ENCODE results near the gene CDKN2B-AS1.

The CDKN2B-AS1 gene

GRCh38 chr9:22052376-22052945 lies 57.9 kb downstream of the CDKN2B-AS1 start (continued):
- TF ChIP-seq PBX3 (CRISPR knock-in tag; IDR thresholded peaks at IDR 0.05) (no peak), PRDM6 (tag by site-specific recombination; IDR thresholded peaks at IDR 0.05) (peak; percentile 60), ZNF48 (tag by site-specific recombination; IDR thresholded peaks at IDR 0.05) (no peak), ZNF174 (tag by site-specific recombination; IDR thresholded peaks at IDR 0.05) (no peak), ZNF768 (tag by site-specific recombination; IDR thresholded peaks at IDR 0.05) (no peak), ZNF426 (tag by site-specific recombination; IDR thresholded peaks at IDR 0.05) (no peak), ZNF416 (tag by site-specific recombination; IDR thresholded peaks at IDR 0.05) (no peak), ZNF280D (tag by site-specific recombination; IDR thresholded peaks at IDR 0.05) (no peak), HIC1 (tag by site-specific recombination; IDR thresholded peaks at IDR 0.05) (no peak), ZNF776 (tag by site-specific recombination; IDR thresholded peaks at IDR 0.05; ENCODE audit: borderline replicate concordance) (no peak), MZF1 (tag by site-specific recombination; IDR thresholded peaks at IDR 0.05; ENCODE audit: borderline replicate concordance) (peak; percentile 25; the same call in 1 of the 2 replicates), ZNF10 (tag by site-specific recombination; IDR thresholded peaks at IDR 0.05) (no peak), ZNF792 (tag by site-specific recombination; IDR thresholded peaks at IDR 0.05) (no peak), GLIS2 (tag by site-specific recombination; IDR thresholded peaks at IDR 0.05) (no peak), OVOL3 (tag by site-specific recombination; IDR thresholded peaks at IDR 0.05) (no peak), ZNF391 (tag by site-specific recombination; IDR thresholded peaks at IDR 0.05; ENCODE audit: borderline replicate concordance, low read depth) (no peak), ZNF292 (tag by site-specific recombination; IDR thresholded peaks at IDR 0.05; ENCODE audit: borderline replicate concordance, low read depth) (no peak), ZNF366 (tag by site-specific recombination; conservative IDR thresholded peaks at IDR 0.05) (0 out of 2 replicates have a peak, but pooled peaks have one; percentile 38), OSR2 (tag by site-specific recombination; IDR thresholded peaks at IDR 0.05) (peak; percentile 65), ZNF658 (tag by site-specific recombination; IDR thresholded peaks at IDR 0.05) (no peak)
- TF ChIP-seq, protein P1, sequence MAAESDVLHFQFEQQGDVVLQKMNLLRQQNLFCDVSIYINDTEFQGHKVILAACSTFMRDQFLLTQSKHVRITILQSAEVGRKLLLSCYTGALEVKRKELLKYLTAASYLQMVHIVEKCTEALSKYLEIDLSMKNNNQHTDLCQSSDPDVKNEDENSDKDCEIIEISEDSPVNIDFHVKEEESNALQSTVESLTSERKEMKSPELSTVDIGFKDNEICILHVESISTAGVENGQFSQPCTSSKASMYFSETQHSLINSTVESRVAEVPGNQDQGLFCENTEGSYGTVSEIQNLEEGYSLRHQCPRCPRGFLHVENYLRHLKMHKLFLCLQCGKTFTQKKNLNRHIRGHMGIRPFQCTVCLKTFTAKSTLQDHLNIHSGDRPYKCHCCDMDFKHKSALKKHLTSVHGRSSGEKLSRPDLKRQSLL (tag by site-specific recombination; IDR thresholded peaks at IDR 0.05): no peak
- TF ChIP-seq, protein P2, sequence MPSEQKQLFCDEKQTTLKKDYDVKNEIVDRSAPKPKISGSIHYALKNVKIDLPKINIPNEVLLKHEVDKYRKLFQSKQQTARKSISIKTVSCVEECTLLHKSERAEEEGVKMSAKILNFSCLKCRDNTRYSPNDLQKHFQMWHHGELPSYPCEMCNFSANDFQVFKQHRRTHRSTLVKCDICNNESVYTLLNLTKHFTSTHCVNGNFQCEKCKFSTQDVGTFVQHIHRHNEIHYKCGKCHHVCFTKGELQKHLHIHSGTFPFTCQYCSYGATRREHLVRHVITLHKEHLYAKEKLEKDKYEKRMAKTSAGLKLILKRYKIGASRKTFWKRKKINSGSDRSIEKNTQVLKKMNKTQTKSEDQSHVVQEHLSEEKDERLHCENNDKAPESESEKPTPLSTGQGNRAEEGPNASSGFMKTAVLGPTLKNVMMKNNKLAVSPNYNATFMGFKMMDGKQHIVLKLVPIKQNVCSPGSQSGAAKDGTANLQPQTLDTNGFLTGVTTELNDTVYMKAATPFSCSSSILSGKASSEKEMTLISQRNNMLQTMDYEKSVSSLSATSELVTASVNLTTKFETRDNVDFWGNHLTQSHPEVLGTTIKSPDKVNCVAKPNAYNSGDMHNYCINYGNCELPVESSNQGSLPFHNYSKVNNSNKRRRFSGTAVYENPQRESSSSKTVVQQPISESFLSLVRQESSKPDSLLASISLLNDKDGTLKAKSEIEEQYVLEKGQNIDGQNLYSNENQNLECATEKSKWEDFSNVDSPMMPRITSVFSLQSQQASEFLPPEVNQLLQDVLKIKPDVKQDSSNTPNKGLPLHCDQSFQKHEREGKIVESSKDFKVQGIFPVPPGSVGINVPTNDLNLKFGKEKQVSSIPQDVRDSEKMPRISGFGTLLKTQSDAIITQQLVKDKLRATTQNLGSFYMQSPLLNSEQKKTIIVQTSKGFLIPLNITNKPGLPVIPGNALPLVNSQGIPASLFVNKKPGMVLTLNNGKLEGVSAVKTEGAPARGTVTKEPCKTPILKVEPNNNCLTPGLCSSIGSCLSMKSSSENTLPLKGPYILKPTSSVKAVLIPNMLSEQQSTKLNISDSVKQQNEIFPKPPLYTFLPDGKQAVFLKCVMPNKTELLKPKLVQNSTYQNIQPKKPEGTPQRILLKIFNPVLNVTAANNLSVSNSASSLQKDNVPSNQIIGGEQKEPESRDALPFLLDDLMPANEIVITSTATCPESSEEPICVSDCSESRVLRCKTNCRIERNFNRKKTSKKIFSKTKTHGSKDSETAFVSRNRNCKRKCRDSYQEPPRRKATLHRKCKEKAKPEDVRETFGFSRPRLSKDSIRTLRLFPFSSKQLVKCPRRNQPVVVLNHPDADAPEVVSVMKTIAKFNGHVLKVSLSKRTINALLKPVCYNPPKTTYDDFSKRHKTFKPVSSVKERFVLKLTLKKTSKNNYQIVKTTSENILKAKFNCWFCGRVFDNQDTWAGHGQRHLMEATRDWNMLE (tag by site-specific recombination; conservative IDR thresholded peaks at IDR 0.05; ENCODE audit: low read depth): no peak
- TF ChIP-seq, protein P3, sequence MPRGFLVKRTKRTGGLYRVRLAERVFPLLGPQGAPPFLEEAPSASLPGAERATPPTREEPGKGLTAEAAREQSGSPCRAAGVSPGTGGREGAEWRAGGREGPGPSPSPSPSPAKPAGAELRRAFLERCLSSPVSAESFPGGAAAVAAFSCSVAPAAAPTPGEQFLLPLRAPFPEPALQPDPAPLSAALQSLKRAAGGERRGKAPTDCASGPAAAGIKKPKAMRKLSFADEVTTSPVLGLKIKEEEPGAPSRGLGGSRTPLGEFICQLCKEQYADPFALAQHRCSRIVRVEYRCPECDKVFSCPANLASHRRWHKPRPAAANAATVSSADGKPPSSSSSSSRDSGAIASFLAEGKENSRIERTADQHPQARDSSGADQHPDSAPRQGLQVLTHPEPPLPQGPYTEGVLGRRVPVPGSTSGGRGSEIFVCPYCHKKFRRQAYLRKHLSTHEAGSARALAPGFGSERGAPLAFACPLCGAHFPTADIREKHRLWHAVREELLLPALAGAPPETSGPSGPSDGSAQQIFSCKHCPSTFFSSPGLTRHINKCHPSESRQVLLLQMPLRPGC (tag by site-specific recombination; IDR thresholded peaks at IDR 0.05): peak; percentile 58; the same call in 1 of the 2 replicates
